ENCODE measurements around the gene CUZD1.

CUZD1 gene

GRCh38 chr10:122812751-122813150 lies 32.9 kb downstream of the CUZD1 start:
- TF ChIP-seq CTCF (IDR thresholded peaks at IDR 0.05; ENCODE audit: low read depth, low read length), result no peak
- H3K4me3 ChIP-seq (ENCODE audit: low read depth, low read length), result no peak overlapping the region

GRCh38 chr10:122802282-122802681 lies 43.4 kb downstream of the CUZD1 start:
- no peak for TF ChIP-seq CTCF (IDR thresholded peaks at IDR 0.05; ENCODE audit: low read depth, low read length)

GRCh38 chr10:122798704-122799231 lies 46.9 kb downstream of the CUZD1 start:
- TF ChIP-seq CTCF (IDR thresholded peaks at IDR 0.05; ENCODE audit: low read depth, low read length), result no peak
- H3K4me3 ChIP-seq (ENCODE audit: low read depth, low read length), result no peak overlapping the region

More at GRCh38 chr10:122802282-122802681, 43.4 kb downstream of the CUZD1 start:
- H3K4me3 ChIP-seq (ENCODE audit: low read depth, low read length), result no peak overlapping the region

GRCh38 chr10:122796796-122797195 lies 48.9 kb downstream of the CUZD1 start:
- no peak overlapping the region for H3K4me3 ChIP-seq (ENCODE audit: low read depth, low read length)
- TF ChIP-seq CTCF (IDR thresholded peaks at IDR 0.05; ENCODE audit: low read depth, low read length), result no peak

GRCh38 chr10:122795924-122796323 lies 49.7 kb downstream of the CUZD1 start:
- H3K4me3 ChIP-seq (ENCODE audit: low read depth, low read length), result no peak overlapping the region
- no peak for TF ChIP-seq CTCF (IDR thresholded peaks at IDR 0.05; ENCODE audit: low read depth, low read length)

GRCh38 chr10:122786269-122786668 lies 59.4 kb downstream of the CUZD1 start:
- H3K4me3 ChIP-seq (ENCODE audit: low read depth, low read length), result no peak overlapping the region
- no peak for TF ChIP-seq CTCF (IDR thresholded peaks at IDR 0.05; ENCODE audit: low read depth, low read length)

GRCh38 chr10:122782911-122783310 lies 62.7 kb downstream of the CUZD1 start:
- TF ChIP-seq CTCF (IDR thresholded peaks at IDR 0.05; ENCODE audit: low read depth, low read length), result no peak
- H3K4me3 ChIP-seq (ENCODE audit: low read depth, low read length), result no peak overlapping the region

Data from WI38 (cell line).